ENCODE measurements around the gene RUNDC3A. TPM values are rescaled to one million over a fixed set of nuclear protein-coding genes. Genes with fewer than 3 reads are reported as not detected.

Gene RUNDC3A
- total RNA-seq, 1 experiment from 2014 or later, result 1.5 TPM

- H3K27ac ChIP-seq (ENCODE audit: low read length), result no peak overlapping the region
- no peaks in the 10 kb centered on the region for H3K9me3 ChIP-seq (ENCODE audit: low read length)
- no peak overlapping the region for H3K9ac ChIP-seq (ENCODE audit: low read length)
- no peaks in the 10 kb centered on the region for H3K79me2 ChIP-seq (ENCODE audit: low read length)
- no peaks in the 10 kb centered on the region for H3K9me2 ChIP-seq (replicated peaks; ENCODE audit: insufficient read depth, low read length)
- peaks cover 35% of the 10 kb centered on the region for H3K4me1 ChIP-seq (ENCODE audit: low read length)
- no peak overlapping the region for H3K4me2 ChIP-seq (ENCODE audit: low read depth, low read length, poor library complexity, severe bottlenecking)
- H3K27me3 ChIP-seq (ENCODE audit: low read length), result no peaks in the 10 kb centered on the region
- no peak overlapping the region for H2AFZ ChIP-seq (ENCODE audit: low read length)
- no peak overlapping the region for H3K4me3 ChIP-seq (ENCODE audit: low read length)
- H3K36me3 ChIP-seq (ENCODE audit: insufficient read depth, low read length), result no peaks in the 10 kb centered on the region
- H4K20me1 ChIP-seq (ENCODE audit: insufficient read depth, low read depth, low read length), result 0 out of 2 replicates have a peak, but pooled peaks cover 4% of the 10 kb centered on the region
- no peak for DNase-seq
Observed at GRCh38 chr17:44312396-44313104, 4.1 kb downstream of the RUNDC3A start.

DNA sequence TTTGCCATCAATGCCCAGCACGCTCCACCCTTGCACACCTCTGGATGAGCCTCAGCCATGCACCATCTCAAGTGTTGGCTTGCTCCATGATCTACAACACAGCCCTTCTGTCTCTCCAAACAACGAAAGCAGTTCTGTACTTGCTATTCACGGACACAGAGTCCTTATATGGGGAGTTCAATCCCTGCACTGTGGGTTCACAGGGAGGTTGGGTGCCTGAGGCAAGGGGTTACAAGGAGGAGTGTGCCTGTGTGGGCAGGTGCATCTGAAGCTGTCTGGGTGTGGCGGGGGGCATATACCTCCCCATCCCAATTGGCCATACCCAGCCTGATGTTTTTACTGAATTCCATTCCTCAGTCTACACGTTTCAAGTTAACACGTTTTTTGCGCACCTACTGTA, 5.6 kb downstream of the RUNDC3A start:
- Histone ChIP-seq H4K20me1 (ENCODE audit: insufficient read depth, low read depth, low read length) (0 out of 2 replicates have a peak, but pooled peaks cover 4% of the 10 kb centered on the region), H3K9ac (ENCODE audit: low read length) (no peak overlapping the region), H3K4me1 (ENCODE audit: low read length) (peaks cover 25% of the 10 kb centered on the region), H3K27ac (ENCODE audit: low read length) (no peak overlapping the region), H2AFZ (ENCODE audit: low read length) (no peak overlapping the region), H3K9me2 (replicated peaks; ENCODE audit: insufficient read depth, low read length) (no peaks in the 10 kb centered on the region), H3K27me3 (ENCODE audit: low read length) (no peaks in the 10 kb centered on the region), H3K36me3 (ENCODE audit: insufficient read depth, low read length) (no peaks in the 10 kb centered on the region), H3K4me3 (ENCODE audit: low read length) (no peak overlapping the region), H3K4me2 (ENCODE audit: low read depth, low read length, poor library complexity, severe bottlenecking) (no peak overlapping the region), H3K79me2 (ENCODE audit: low read length) (no peaks in the 10 kb centered on the region), H3K9me3 (ENCODE audit: low read length) (no peaks in the 10 kb centered on the region)
- no peak for DNase-seq

DNA sequence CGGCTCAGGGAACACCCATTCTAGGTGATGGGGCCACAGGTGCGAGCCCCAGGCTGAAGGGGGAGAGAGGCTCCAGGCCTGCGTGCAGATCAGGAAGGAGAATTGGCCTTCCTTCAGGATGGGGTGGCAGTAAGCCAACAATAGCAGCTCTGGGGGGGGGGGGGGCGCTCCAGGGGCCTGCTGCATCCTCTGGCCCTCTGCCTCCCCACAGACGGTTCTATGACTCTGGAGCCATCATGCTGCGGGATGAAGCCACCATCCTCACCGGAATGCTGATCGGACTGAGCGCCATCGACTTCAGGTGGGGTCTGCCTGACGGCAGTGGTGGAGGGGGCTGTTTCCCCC, 6.1 kb downstream of the RUNDC3A start:
- H3K4me1 ChIP-seq (ENCODE audit: low read length), result peaks cover 23% of the 10 kb centered on the region
- no peaks in the 10 kb centered on the region for H3K79me2 ChIP-seq (ENCODE audit: low read length)
- H3K9ac ChIP-seq (ENCODE audit: low read length), result peak overlapping the region; percentile 63
- no peaks in the 10 kb centered on the region for H3K9me3 ChIP-seq (ENCODE audit: low read length)
- no peaks in the 10 kb centered on the region for H3K36me3 ChIP-seq (ENCODE audit: insufficient read depth, low read length)
- no peaks in the 10 kb centered on the region for H3K9me2 ChIP-seq (replicated peaks; ENCODE audit: insufficient read depth, low read length)
- no peak overlapping the region for H2AFZ ChIP-seq (ENCODE audit: low read length)
- H4K20me1 ChIP-seq (ENCODE audit: insufficient read depth, low read depth, low read length), result 0 out of 2 replicates have a peak, but pooled peaks cover 4% of the 10 kb centered on the region
- H3K27ac ChIP-seq (ENCODE audit: low read length), result no peak overlapping the region
- H3K27me3 ChIP-seq (ENCODE audit: low read length), result no peaks in the 10 kb centered on the region
- no peak for DNase-seq
- H3K4me2 ChIP-seq (ENCODE audit: low read depth, low read length, poor library complexity, severe bottlenecking), result peak overlapping the region; percentile 74
- peak overlapping the region; percentile 68 for H3K4me3 ChIP-seq (ENCODE audit: low read length)

GRCh38 chr17:44314869-44315661, 6.7 kb downstream of the RUNDC3A start:
- 0 out of 2 replicates have a peak, but pooled peaks cover 4% of the 10 kb centered on the region for H4K20me1 ChIP-seq (ENCODE audit: insufficient read depth, low read depth, low read length)
- no peaks in the 10 kb centered on the region for H3K9me2 ChIP-seq (replicated peaks; ENCODE audit: insufficient read depth, low read length)
- H3K27me3 ChIP-seq (ENCODE audit: low read length), result no peaks in the 10 kb centered on the region
- no peaks in the 10 kb centered on the region for H3K79me2 ChIP-seq (ENCODE audit: low read length)
- H3K27ac ChIP-seq (ENCODE audit: low read length), result no peak overlapping the region
- peak overlapping the region; percentile 63 for H3K9ac ChIP-seq (ENCODE audit: low read length)
- H3K4me1 ChIP-seq (ENCODE audit: low read length), result peaks cover 20% of the 10 kb centered on the region
- DNase-seq, result peak; percentile 81
- no peaks in the 10 kb centered on the region for H3K9me3 ChIP-seq (ENCODE audit: low read length)
- H3K36me3 ChIP-seq (ENCODE audit: insufficient read depth, low read length), result no peaks in the 10 kb centered on the region
- H3K4me3 ChIP-seq (ENCODE audit: low read length), result peak overlapping the region; percentile 68
- H3K4me2 ChIP-seq (ENCODE audit: low read depth, low read length, poor library complexity, severe bottlenecking), result peak overlapping the region; percentile 74
- H2AFZ ChIP-seq (ENCODE audit: low read length), result peak overlapping the region; percentile 86

GRCh38 chr17:44315760-44316731, 7.6 kb downstream of the RUNDC3A start:
- Histone ChIP-seq H3K4me2 (ENCODE audit: low read depth, low read length, poor library complexity, severe bottlenecking) (peak overlapping the region; percentile 63), H3K9ac (ENCODE audit: low read length) (peak overlapping the region; percentile 63), H3K9me2 (replicated peaks; ENCODE audit: insufficient read depth, low read length) (no peaks in the 10 kb centered on the region), H3K79me2 (ENCODE audit: low read length) (no peaks in the 10 kb centered on the region), H4K20me1 (ENCODE audit: insufficient read depth, low read depth, low read length) (no peaks in the 10 kb centered on the region), H3K9me3 (ENCODE audit: low read length) (no peaks in the 10 kb centered on the region), H3K4me1 (ENCODE audit: low read length) (peaks cover 12% of the 10 kb centered on the region), H3K27me3 (ENCODE audit: low read length) (no peaks in the 10 kb centered on the region), H3K36me3 (ENCODE audit: insufficient read depth, low read length) (no peaks in the 10 kb centered on the region), H2AFZ (ENCODE audit: low read length) (no peak overlapping the region), H3K4me3 (ENCODE audit: low read length) (peak overlapping the region; percentile 65), H3K27ac (ENCODE audit: low read length) (no peak overlapping the region)
- no peak for DNase-seq

GRCh38 chr17:44317545-44317944, 9.1 kb downstream of the RUNDC3A start:
- Histone ChIP-seq H3K36me3 (ENCODE audit: insufficient read depth, low read length) (no peaks in the 10 kb centered on the region; the same call in 1 of the 2 replicates), H3K9ac (ENCODE audit: low read length) (no peak overlapping the region), H3K27ac (ENCODE audit: low read length) (no peak overlapping the region), H3K79me2 (ENCODE audit: low read length) (no peaks in the 10 kb centered on the region), H4K20me1 (ENCODE audit: insufficient read depth, low read depth, low read length) (no peaks in the 10 kb centered on the region), H3K9me2 (replicated peaks; ENCODE audit: insufficient read depth, low read length) (no peaks in the 10 kb centered on the region), H3K4me1 (ENCODE audit: low read length) (peaks cover 12% of the 10 kb centered on the region), H2AFZ (ENCODE audit: low read length) (no peak overlapping the region), H3K4me3 (ENCODE audit: low read length) (no peak overlapping the region), H3K27me3 (ENCODE audit: low read length) (no peaks in the 10 kb centered on the region), H3K4me2 (ENCODE audit: low read depth, low read length, poor library complexity, severe bottlenecking) (no peak overlapping the region), H3K9me3 (ENCODE audit: low read length) (no peaks in the 10 kb centered on the region)
- DNase-seq, result no peak

GRCh38 chr17:44318077-44318892, 9.9 kb downstream of the RUNDC3A start:
- Histone ChIP-seq H3K27ac (ENCODE audit: low read length) (no peak overlapping the region), H3K79me2 (ENCODE audit: low read length) (peaks cover under 1% of the 10 kb centered on the region), H3K4me1 (ENCODE audit: low read length) (peaks cover 12% of the 10 kb centered on the region), H2AFZ (ENCODE audit: low read length) (no peak overlapping the region), H3K9ac (ENCODE audit: low read length) (no peak overlapping the region), H3K4me2 (ENCODE audit: low read depth, low read length, poor library complexity, severe bottlenecking) (no peak overlapping the region), H3K9me2 (replicated peaks; ENCODE audit: insufficient read depth, low read length) (no peaks in the 10 kb centered on the region), H3K9me3 (ENCODE audit: low read length) (no peaks in the 10 kb centered on the region), H3K36me3 (ENCODE audit: insufficient read depth, low read length) (no peaks in the 10 kb centered on the region; the same call in 1 of the 2 replicates), H3K4me3 (ENCODE audit: low read length) (no peak overlapping the region), H4K20me1 (ENCODE audit: insufficient read depth, low read depth, low read length) (no peaks in the 10 kb centered on the region), H3K27me3 (ENCODE audit: low read length) (no peaks in the 10 kb centered on the region)
- DNase-seq, result no peak

Data from Karpas-422 (cell line).